Mononuclear cell (primary cell): ENCODE data around the gene ZNF644. TPM values are rescaled to one million over a fixed set of nuclear protein-coding genes. Genes with fewer than 3 reads are reported as not detected.

Experiments used
- H3K27me3 ChIP-seq: 2 replicates; pipeline ENCODE4 v1.6.0; 2011; ENCODE audit warnings: low read length, control low read depth; ENCODE audit not compliant: insufficient read depth
- H3K4me1 ChIP-seq: 2 replicates; pipeline ENCODE4 v1.5.1; 2011; ENCODE audit warnings: mild to moderate bottlenecking, low read length, control low read depth; ENCODE audit not compliant: insufficient read depth
- H3K4me3 ChIP-seq: 2 replicates; pipeline ENCODE4 v1.5.1; 2011; ENCODE audit warnings: mild to moderate bottlenecking, low read length, moderate library complexity
- H3K9me3 ChIP-seq: 2 replicates; pipeline ENCODE4 v1.5.1; 2011; ENCODE audit warnings: low read depth, mild to moderate bottlenecking, control low read depth, low read length
- total RNA-seq: library from RNA; depleted of rRNA; stranded (reverse); fragments of >200 nt; gene quantifications from one replicate; pipeline ENCODE4 v1.2.3, GENCODE V29; 2012

Gene ZNF644
- total RNA-seq, 1 donor, result 260 TPM

GRCh38 chr1:91036894-91037829, 15.3 kb upstream of the ZNF644 start:
- no peaks in the 10 kb centered on the region for H3K4me1 ChIP-seq
- H3K9me3 ChIP-seq, result no peaks in the 10 kb centered on the region
- H3K4me3 ChIP-seq, result no peak overlapping the region
- H3K27me3 ChIP-seq, result peaks cover 7% of the 10 kb centered on the region

DNA sequence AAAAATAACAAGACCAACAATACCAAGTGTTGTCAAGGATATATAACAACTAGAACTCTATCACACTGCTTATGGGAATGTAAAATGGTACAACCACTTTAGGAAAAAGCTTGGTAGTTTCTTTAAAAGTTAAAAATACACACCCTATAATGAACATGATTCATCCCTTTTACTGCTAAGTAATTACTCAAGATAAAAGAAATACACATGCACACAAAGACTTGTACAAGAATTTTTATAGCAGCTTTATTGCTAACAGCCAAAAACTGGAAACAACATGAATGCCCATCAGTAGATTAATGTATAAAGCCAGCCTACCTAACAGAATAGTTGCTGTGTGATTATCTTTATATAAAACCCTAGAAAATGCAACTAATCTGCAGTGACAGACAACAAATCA, 10.5 kb upstream of the ZNF644 start:
- H3K4me3 ChIP-seq, result no peak overlapping the region
- H3K9me3 ChIP-seq, result no peaks in the 10 kb centered on the region
- H3K27me3 ChIP-seq, result peaks cover 12% of the 10 kb centered on the region
- H3K4me1 ChIP-seq, result no peaks in the 10 kb centered on the region

DNA sequence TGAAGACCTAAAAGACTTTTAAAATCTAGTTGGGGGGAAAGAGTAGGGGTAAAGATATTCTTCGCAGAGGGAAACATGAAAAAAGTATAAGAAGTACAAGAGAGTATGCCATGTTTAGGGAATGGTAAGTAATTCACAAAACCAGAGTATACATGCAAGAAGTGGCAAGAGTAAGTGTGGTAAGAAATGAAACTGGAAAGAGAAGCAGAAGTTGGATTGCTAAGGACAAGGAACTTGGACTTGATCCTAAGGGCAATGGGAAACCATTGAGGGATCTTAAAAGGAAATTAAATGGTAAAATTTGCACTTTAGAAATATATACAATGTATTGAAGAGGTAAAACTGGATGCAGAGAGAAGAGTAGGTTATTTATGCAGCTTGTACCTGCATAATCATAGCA, 9.2 kb upstream of the ZNF644 start:
- Histone ChIP-seq H3K4me3 (no peak overlapping the region), H3K9me3 (no peaks in the 10 kb centered on the region), H3K4me1 (no peaks in the 10 kb centered on the region), H3K27me3 (peaks cover 12% of the 10 kb centered on the region)

GRCh38 chr1:91026777-91027176, 4.9 kb upstream of the ZNF644 start:
- H3K9me3 ChIP-seq, result no peaks in the 10 kb centered on the region

DNA sequence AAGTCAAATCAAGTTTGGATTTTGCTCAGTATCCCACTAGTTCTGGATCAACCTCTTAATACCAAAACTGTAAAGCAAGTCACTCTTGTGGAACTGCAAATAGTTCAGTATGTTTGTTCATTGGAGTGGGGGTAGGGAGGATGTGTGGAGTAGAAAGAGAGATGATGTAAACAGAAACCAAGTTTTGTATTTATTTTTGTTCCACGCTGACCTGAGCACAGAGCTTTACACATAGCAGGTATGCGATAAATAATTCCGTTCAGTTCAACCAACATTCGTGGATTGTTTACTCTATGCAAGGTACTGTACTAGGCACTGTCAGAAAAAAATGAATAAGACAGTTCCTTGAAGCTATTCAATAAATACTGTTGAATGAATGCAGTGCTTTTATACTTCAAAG, 4.5 kb upstream of the ZNF644 start:
- H3K9me3 ChIP-seq, result no peaks in the 10 kb centered on the region
- H3K27me3 ChIP-seq, result peaks cover 3% of the 10 kb centered on the region
- H3K4me1 ChIP-seq, result peaks cover 12% of the 10 kb centered on the region
- H3K4me3 ChIP-seq, result no peak overlapping the region

More at GRCh38 chr1:91026777-91027176, 4.9 kb upstream of the ZNF644 start:
- no peak overlapping the region for H3K4me3 ChIP-seq
- peaks cover 5% of the 10 kb centered on the region for H3K27me3 ChIP-seq
- peaks cover 12% of the 10 kb centered on the region for H3K4me1 ChIP-seq

GRCh38 chr1:91024481-91025119, 2.8 kb upstream of the ZNF644 start:
- no peaks in the 10 kb centered on the region for H3K27me3 ChIP-seq
- peaks cover 23% of the 10 kb centered on the region for H3K4me1 ChIP-seq
- no peak overlapping the region for H3K4me3 ChIP-seq
- no peaks in the 10 kb centered on the region for H3K9me3 ChIP-seq

DNA sequence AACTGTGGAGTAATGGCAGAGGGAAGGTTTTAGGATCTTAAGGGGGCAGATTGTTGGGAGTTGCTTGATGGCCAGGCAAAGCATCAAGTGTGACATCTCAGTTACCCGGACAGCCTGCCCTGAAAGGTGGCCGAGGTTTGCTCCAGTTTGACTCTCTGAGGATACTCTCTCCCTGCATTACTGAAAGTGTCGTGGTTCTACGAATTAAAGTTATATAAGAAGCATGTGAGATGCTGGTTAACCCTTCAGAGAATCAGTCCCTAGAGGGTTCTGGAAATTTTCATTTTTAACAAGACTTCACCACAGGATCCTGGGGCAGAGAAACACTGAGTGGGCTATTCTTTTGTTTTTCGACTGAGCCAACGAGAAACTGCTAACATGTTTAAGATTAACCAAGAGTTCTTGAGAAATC, 689 bp upstream of the ZNF644 start:
- H3K9me3 ChIP-seq, result no peaks in the 10 kb centered on the region
- H3K27me3 ChIP-seq, result no peaks in the 10 kb centered on the region
- H3K4me1 ChIP-seq, result peaks cover 37% of the 10 kb centered on the region
- peak overlapping the region; percentile 80 for H3K4me3 ChIP-seq

- no peaks in the 10 kb centered on the region for H3K27me3 ChIP-seq
- no peaks in the 10 kb centered on the region for H3K9me3 ChIP-seq
- H3K4me3 ChIP-seq, result peak overlapping the region; percentile 80
- peaks cover 42% of the 10 kb centered on the region for H3K4me1 ChIP-seq
Measured at GRCh38 chr1:91020967-91021685, 709 bp downstream of the ZNF644 start.

DNA sequence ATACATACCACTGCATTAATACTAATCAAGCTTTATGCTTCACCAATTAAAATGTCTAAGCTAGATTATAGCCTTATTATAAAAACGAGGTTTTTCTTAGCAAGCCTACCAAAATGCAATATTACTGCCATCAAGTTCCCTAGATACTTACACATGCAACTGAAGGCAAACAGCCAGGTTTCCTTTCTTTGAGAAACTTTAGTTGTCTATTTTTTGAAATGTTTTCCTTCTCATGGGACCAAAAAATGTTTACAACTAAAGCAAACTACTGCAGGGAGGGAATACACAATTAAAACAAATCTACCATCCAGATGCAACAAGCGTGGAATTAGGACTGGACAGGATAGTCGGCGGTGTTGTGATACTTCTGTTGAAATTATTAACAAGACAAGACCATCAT, 1.3 kb downstream of the ZNF644 start:
- H3K4me3 ChIP-seq, result peak overlapping the region; percentile 80
- no peaks in the 10 kb centered on the region for H3K9me3 ChIP-seq
- peaks cover 42% of the 10 kb centered on the region for H3K4me1 ChIP-seq
- no peaks in the 10 kb centered on the region for H3K27me3 ChIP-seq

- Histone ChIP-seq H3K4me1 (peaks cover 39% of the 10 kb centered on the region), H3K9me3 (no peaks in the 10 kb centered on the region), H3K27me3 (no peaks in the 10 kb centered on the region), H3K4me3 (no peak overlapping the region)
Measured at GRCh38 chr1:91018006-91018405, 3.8 kb downstream of the ZNF644 start.

- no peaks in the 10 kb centered on the region for H3K9me3 ChIP-seq
- H3K27me3 ChIP-seq, result no peaks in the 10 kb centered on the region
- no peak overlapping the region for H3K4me3 ChIP-seq
- peaks cover 40% of the 10 kb centered on the region for H3K4me1 ChIP-seq
Measured at GRCh38 chr1:91015794-91016550, 5.9 kb downstream of the ZNF644 start.

DNA sequence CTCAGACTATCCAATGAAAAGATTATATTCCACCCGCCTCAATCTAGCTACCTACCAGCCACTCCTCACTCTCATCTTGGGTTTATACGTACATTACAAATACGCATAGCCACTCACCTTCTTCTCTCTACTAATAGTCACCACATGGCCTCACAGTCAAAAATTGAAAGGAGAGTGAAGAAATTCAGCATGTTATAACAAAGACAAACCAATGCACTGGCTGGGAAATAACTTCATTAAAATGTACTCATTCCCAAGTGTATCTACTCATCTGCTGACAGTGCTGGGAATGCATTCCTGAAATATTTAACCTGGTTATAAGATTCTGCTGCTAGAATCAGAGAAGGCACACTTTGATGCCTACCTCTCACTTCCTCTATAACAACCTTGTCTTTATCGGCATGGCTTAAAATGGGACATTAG, 6.5 kb downstream of the ZNF644 start:
- no peak overlapping the region for H3K4me3 ChIP-seq

DNA sequence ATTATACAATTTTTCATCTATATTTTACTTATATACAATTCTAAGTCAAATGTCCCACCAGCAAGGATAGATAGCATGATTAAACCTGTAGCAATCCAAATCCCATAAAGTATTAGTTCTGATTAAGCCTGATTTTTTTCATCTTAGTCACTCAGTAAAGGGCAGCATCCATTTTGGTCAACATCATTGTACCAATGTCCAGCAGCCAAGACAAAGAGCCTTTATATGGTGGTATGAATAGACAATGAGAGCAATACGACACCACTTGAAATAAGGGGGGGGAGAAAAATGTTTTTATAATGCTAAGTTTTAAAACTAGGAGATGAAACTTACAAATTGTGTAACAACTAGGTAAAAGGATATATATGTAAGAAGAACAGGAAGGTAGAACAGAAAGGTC, 7.4 kb downstream of the ZNF644 start:
- Histone ChIP-seq H3K4me1 (peaks cover 29% of the 10 kb centered on the region), H3K9me3 (no peaks in the 10 kb centered on the region), H3K27me3 (no peaks in the 10 kb centered on the region), H3K4me3 (no peak overlapping the region)

More for the DNA sequence above, 6.5 kb downstream of the ZNF644 start:
- Histone ChIP-seq H3K27me3 (no peaks in the 10 kb centered on the region), H3K4me1 (peaks cover 34% of the 10 kb centered on the region), H3K9me3 (no peaks in the 10 kb centered on the region)

- H3K9me3 ChIP-seq, result no peaks in the 10 kb centered on the region
- H3K4me1 ChIP-seq, result peaks cover 25% of the 10 kb centered on the region
- H3K27me3 ChIP-seq, result no peaks in the 10 kb centered on the region
- no peak overlapping the region for H3K4me3 ChIP-seq
Measured at GRCh38 chr1:91013302-91013701, 8.5 kb downstream of the ZNF644 start.
